Stimulated activated CD8-positive, alpha-beta memory T cell treated with anti-CD3 and anti-CD28 coated beads, Interleukin-15, amount 100 ng/mL, for 48 hours (primary cell): Measurements from ENCODE around the gene ZIK1.

Source experiments
- DNase-seq, 2 donors: peaks; one replicate each; pipeline ENCODE4 v3.0.0-alpha.2; 2020; ENCODE audit warnings: low read depth in 2 of 2

The ZIK1 gene

GRCh38 chr19:57611113-57611512 lies 27.2 kb downstream of the ZIK1 start:
- no peak for DNase-seq

DNA sequence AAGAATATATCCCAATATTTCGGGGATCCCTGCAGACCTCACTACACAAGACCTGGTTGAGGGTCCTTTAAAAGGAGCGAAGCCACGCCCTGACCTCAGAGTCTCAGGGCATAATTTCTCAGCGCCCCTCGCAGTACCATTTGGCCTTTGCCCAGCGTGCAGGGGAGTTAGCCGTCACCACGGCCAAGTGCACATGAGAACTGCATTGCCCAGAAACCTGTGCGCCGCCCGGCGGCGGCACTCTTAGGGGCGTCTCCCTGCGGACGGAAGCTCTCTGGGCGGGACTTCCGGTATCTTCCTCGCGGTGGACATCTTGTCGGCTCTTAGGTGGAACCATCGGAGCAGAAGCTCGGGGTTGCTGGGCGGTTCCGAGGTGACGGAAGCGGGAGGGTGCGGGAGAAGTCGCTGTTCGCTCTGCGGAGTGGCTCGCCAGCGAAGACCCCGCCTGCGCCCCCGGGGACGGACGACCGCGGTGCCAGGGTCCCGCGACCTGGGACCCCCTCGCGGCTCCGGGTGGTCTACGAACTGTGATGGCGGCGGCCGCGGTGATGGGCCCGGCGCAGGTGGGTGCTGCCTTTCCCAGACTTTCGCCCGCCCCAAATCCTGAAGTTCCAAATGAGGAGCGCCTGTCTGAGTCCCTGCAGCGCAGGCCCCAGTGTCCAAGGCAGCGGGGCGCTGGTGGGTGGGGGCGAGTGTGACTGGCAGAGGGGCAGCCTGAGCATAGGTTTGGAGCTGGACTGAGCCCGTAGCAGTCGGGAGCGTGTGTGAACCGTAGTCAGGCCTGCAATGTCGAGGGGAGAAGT lies 30.2 kb downstream of the ZIK1 start, which contains the start of gene ZNF134:
Gene ZNF134, plus strand, starts transcription at position 302 of the 803 bp plus-strand sequence. CDS start 5,227 bp downstream, outside the sequence.
- DNase-seq = peak; percentile 81 to 86

DNA sequence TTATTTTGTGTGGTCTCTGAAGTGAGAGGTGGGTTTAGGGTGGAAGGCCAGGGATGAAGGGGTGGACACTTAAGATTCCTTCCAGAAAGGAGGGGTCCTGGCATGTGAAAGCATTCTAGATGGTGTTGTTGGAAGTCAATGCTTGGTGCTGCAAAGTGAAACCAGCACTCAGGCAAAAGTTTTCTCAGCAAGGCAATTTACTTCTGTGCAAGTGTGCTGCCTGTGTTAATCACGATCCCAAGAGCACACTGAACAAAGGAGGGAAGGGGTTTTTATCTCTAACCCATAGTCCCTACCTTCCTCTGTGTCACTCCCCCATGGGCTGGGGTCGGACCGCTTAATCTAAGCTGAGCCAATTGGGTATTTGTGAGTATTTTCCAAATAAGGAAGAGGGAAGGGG lies 31.4 kb downstream of the ZIK1 start:
- no peak for DNase-seq

DNA sequence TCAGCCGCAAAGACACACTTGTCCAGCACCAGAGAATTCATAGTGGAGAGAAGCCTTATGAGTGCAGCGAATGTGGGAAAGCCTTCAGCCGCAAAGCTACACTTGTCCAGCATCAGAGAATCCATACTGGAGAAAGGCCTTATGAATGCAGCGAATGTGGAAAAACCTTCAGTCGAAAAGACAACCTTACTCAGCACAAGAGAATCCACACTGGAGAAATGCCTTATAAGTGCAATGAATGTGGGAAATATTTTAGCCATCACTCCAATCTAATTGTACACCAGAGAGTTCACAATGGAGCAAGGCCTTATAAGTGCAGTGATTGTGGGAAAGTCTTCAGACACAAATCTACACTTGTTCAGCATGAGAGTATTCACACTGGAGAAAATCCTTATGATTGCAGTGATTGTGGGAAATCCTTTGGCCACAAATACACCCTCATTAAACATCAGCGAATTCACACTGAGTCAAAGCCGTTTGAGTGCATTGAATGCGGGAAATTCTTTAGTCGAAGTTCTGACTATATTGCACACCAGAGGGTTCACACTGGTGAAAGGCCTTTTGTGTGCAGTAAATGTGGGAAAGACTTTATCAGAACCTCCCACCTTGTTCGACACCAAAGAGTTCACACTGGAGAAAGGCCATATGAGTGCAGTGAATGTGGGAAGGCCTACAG lies 36.9 kb downstream of the ZIK1 start:
- no peak for DNase-seq

DNA sequence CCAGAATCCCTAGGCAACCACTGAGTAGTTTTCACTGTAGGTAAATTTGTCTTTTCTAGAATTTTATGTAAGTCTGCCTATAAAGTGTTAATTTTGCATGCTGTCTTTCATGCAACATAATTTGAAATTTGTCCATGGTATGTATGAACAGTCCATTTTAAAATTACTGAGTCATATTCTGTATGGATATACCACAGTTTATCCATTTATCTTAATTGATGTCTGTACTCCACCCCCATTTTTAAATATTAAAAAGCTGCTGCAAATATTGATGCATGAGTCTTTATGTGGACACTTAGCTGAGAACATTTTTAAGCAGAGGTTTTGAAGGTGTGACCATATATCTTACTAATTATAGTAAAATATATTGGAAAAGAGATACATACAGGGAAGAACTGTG lies 39.1 kb downstream of the ZIK1 start:
- DNase-seq = no peak

DNA sequence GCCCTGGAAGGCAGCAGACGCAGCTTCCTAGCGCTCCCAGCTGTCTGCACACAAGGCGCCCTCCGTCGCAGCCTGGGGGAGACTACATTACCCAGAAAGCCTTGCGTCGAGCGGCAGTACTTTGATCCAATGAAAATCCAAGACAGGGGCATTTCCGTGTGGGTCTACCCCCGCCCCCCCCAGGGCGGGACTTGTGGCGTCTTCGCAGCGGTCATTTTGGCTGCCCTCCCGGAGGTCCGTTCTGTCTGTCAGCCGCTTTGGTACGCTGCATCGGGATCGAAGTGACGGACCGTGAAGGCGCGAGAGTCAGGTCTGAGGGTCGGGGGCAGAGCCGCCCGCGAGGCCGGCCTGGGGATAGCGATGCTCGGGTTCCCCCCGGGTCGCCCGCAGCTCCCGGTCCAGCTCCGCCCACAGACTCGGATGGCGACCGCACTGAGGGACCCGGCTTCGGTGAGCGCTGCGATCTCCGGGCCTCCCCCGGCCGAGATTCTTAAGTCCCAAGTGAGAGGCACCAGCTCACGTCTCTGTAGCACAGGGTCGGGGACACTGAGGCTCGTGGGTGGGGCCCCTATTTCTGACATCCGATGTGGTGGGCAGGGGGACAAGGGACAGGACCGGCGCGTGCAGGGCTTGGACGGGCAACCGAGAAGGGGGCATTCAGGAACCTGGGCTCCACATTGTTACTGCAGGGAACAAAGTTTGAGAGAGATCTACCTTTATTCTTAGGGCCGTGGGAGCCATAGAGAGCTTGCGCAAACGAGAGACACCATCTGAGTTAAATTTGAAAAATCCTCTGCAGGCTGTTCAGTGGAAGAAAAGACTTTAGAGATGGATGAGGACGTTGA lies 49.3 kb downstream of the ZIK1 start, which contains the start of gene ZNF211:
Gene ZNF211, plus strand, starts transcription at position 182 of the 845 bp plus-strand sequence. Its CDS starts 179 bp downstream, at position 361.
- peak; percentile 78 to 81 for DNase-seq

- DNase-seq = no peak
Observed at GRCh38 chr19:57633832-57634131, 49.8 kb downstream of the ZIK1 start.

- DNase-seq = no peak
Observed at GRCh38 chr19:57637379-57637778, 53.4 kb downstream of the ZIK1 start.

GRCh38 chr19:57641715-57642234 lies 57.8 kb downstream of the ZIK1 start:
- DNase-seq = no peak

- no peak for DNase-seq
Observed at GRCh38 chr19:57642396-57643046, 58.6 kb downstream of the ZIK1 start.
